ENCODE data around the gene KIAA0232.

Gene KIAA0232

DNA sequence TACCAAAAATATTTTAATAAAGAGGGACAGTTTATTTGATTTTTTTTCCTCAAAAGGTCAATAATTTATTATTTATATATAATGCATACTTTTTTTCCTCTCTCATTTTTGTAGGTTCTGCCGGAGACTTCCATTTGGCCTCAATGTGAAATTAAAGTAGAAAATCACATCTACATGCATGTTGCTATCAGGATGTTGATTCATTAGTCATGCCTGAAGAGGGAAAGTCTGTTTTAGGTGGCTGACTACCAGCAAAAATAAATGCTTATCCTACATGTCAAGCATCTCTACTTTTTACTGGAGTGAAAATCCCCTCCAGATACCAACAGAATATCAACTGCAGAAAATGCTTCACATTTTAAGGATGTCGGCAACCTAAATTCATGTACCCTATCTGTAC, 41.5 kb downstream of the KIAA0232 start:
- TF ChIP-seq, protein P1, sequence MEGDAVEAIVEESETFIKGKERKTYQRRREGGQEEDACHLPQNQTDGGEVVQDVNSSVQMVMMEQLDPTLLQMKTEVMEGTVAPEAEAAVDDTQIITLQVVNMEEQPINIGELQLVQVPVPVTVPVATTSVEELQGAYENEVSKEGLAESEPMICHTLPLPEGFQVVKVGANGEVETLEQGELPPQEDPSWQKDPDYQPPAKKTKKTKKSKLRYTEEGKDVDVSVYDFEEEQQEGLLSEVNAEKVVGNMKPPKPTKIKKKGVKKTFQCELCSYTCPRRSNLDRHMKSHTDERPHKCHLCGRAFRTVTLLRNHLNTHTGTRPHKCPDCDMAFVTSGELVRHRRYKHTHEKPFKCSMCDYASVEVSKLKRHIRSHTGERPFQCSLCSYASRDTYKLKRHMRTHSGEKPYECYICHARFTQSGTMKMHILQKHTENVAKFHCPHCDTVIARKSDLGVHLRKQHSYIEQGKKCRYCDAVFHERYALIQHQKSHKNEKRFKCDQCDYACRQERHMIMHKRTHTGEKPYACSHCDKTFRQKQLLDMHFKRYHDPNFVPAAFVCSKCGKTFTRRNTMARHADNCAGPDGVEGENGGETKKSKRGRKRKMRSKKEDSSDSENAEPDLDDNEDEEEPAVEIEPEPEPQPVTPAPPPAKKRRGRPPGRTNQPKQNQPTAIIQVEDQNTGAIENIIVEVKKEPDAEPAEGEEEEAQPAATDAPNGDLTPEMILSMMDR (IDR thresholded peaks at IDR 0.05; ENCODE audit: low read depth, low read length, poor library complexity, severe bottlenecking) = no peak
- no peak for TF ChIP-seq EZH2phosphoT487 (IDR thresholded peaks at IDR 0.05; ENCODE audit: borderline replicate concordance, low read length)
- Histone ChIP-seq H3K36me3 (ENCODE audit: control insufficient read depth, low read length) (peaks cover 43% of the 10 kb centered on the region), H3K4me2 (ENCODE audit: low read length) (no peak overlapping the region), H3K4me1 (ENCODE audit: control insufficient read depth, low read length) (peaks cover 8% of the 10 kb centered on the region), H3K79me2 (ENCODE audit: control insufficient read depth, low read length) (peaks cover 36% of the 10 kb centered on the region), H3K4me3 (ENCODE audit: low read length) (no peak overlapping the region), H3F3A (ENCODE audit: control insufficient read depth, insufficient read depth) (peaks cover 3% of the 10 kb centered on the region; the same call in 1 of the 2 replicates), H3K9me3 (ENCODE audit: control insufficient read depth, insufficient read depth, low read length) (peaks cover 13% of the 10 kb centered on the region), H3K27ac (ENCODE audit: low read depth, low read length) (no peak overlapping the region), H4K20me1 (ENCODE audit: control insufficient read depth, insufficient read depth, low read depth, low read length) (no peaks in the 10 kb centered on the region), H3K9me2 (replicated peaks; ENCODE audit: control insufficient read depth, low read length) (no peaks in the 10 kb centered on the region), H3K27me3 (ENCODE audit: control insufficient read depth, low read length) (no peaks in the 10 kb centered on the region)

DNA sequence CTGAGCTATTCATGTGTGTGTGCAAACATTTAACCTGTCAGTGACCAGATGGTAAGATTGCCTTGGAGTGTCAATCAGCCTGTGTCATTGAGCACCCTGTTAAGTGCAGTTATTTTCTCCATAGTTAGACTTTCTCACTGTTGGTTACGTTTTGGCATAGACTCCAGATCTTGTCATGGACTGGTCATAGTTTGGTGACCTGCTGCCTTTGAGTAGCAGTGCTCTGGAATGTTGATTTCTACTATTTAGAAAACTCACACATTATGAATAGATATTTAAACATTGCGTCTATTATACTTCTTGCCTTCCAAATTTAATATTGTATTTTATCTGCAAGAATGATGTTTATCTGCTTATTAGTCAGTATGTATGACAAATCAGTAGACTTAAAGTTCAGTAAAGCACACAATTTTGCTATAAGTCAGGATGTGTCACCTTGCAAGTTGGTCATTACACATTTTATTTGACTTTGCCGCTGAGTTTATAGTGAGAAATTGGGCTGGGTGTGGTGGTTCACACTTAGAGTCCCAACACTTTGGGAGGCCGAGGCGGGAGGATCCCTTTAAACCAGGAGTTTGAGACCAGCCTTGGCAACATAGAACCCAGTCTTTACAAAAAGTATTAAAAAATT, 42.4 kb downstream of the KIAA0232 start:
- peaks cover 44% of the 10 kb centered on the region for H3K36me3 ChIP-seq (ENCODE audit: control insufficient read depth, low read length)

DNA sequence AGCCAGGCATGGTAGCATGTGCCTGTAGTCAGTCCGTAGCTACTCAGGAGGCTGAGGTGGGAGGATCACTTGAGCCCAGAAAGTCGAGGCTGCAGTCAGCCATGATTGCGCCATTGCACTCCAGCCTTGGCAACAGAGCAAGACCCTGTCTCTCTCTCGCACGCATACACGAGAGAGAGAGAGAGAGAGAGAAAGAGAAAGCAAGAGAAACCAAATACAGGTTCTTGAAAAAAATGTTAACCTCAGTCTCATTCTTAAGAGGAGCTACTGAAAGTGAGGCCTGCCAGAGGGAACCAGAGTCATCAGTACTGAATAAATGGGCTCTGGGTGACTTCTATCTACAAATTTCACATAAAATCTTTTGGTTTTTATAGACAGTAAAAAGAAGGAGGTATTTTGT, 42.9 kb downstream of the KIAA0232 start:
- Histone ChIP-seq H3K4me3 (ENCODE audit: low read length) (no peak overlapping the region), H3K27ac (ENCODE audit: low read depth, low read length) (no peak overlapping the region), H3K27me3 (ENCODE audit: control insufficient read depth, low read length) (no peaks in the 10 kb centered on the region), H3K4me1 (ENCODE audit: control insufficient read depth, low read length) (no peaks in the 10 kb centered on the region), H3K36me3 (ENCODE audit: control insufficient read depth, low read length) (peaks cover 45% of the 10 kb centered on the region), H4K20me1 (ENCODE audit: control insufficient read depth, insufficient read depth, low read depth, low read length) (no peaks in the 10 kb centered on the region), H3K4me2 (ENCODE audit: low read length) (no peak overlapping the region), H3K9me3 (ENCODE audit: control insufficient read depth, insufficient read depth, low read length) (peaks cover 3% of the 10 kb centered on the region; the same call in 1 of the 2 replicates), H3F3A (ENCODE audit: control insufficient read depth, insufficient read depth) (no peaks in the 10 kb centered on the region; the same call in 1 of the 2 replicates), H3K79me2 (ENCODE audit: control insufficient read depth, low read length) (peaks cover 24% of the 10 kb centered on the region), H3K9me2 (replicated peaks; ENCODE audit: control insufficient read depth, low read length) (no peaks in the 10 kb centered on the region)
- no peak for TF ChIP-seq EZH2phosphoT487 (IDR thresholded peaks at IDR 0.05; ENCODE audit: borderline replicate concordance, low read length)
- TF ChIP-seq, protein P1 (IDR thresholded peaks at IDR 0.05; ENCODE audit: low read depth, low read length, poor library complexity, severe bottlenecking) = no peak

More for the DNA sequence above, 42.4 kb downstream of the KIAA0232 start:
- no peak overlapping the region for H3K4me2 ChIP-seq (ENCODE audit: low read length)
- H4K20me1 ChIP-seq (ENCODE audit: control insufficient read depth, insufficient read depth, low read depth, low read length) = no peaks in the 10 kb centered on the region
- H3F3A ChIP-seq (ENCODE audit: control insufficient read depth, insufficient read depth) = no peaks in the 10 kb centered on the region; the same call in 1 of the 2 replicates
- H3K4me3 ChIP-seq (ENCODE audit: low read length) = no peak overlapping the region
- H3K9me2 ChIP-seq (replicated peaks; ENCODE audit: control insufficient read depth, low read length) = no peaks in the 10 kb centered on the region
- peaks cover 28% of the 10 kb centered on the region for H3K79me2 ChIP-seq (ENCODE audit: control insufficient read depth, low read length)
- TF ChIP-seq, protein P1 (IDR thresholded peaks at IDR 0.05; ENCODE audit: low read depth, low read length, poor library complexity, severe bottlenecking) = no peak
- no peak for TF ChIP-seq EZH2phosphoT487 (IDR thresholded peaks at IDR 0.05; ENCODE audit: borderline replicate concordance, low read length)
- peaks cover under 1% of the 10 kb centered on the region; the same call in 1 of the 2 replicates for H3K4me1 ChIP-seq (ENCODE audit: control insufficient read depth, low read length)
- H3K27ac ChIP-seq (ENCODE audit: low read depth, low read length) = no peak overlapping the region
- H3K27me3 ChIP-seq (ENCODE audit: control insufficient read depth, low read length) = no peaks in the 10 kb centered on the region
- H3K9me3 ChIP-seq (ENCODE audit: control insufficient read depth, insufficient read depth, low read length) = peaks cover 5% of the 10 kb centered on the region; the same call in 1 of the 2 replicates
